Activated naive CD4-positive, alpha-beta T cell treated with anti-CD3 and anti-CD28 coated beads for 36 hours (primary cell): ENCODE data around the gene FAM168A. TPM values are rescaled to one million over a fixed set of nuclear protein-coding genes. Genes with fewer than 3 reads are reported as not detected.

Source experiments
- CTCF ChIA-PET: fragments of 350-600 bp; sonication (Branson Sonifier 250); formaldehyde crosslinking; loops from one replicate; lab custom pipeline; 2021; ENCODE audit warnings: antibody characterized with exemption; lab: Charles Lee
- DNase-seq: peaks from one replicate; pipeline ENCODE4 v3.0.0-alpha.2; 2020
- H3K27ac Mint-ChIP-seq: one replicate; pipeline ENCODE4 v1.8.0; 2021; ENCODE audit warnings: mild to moderate bottlenecking, mixed read lengths
- H3K27me3 Mint-ChIP-seq: one replicate; pipeline ENCODE4 v1.8.0; 2021; ENCODE audit warnings: low read depth, mixed read lengths
- H3K36me3 Mint-ChIP-seq: one replicate; pipeline ENCODE4 v1.8.0; 2021; ENCODE audit warnings: low read depth, mixed read lengths
- H3K4me1 Mint-ChIP-seq: one replicate; pipeline ENCODE4 v1.8.0; 2021; ENCODE audit warnings: low read depth, mixed read lengths
- H3K4me3 Mint-ChIP-seq: one replicate; pipeline ENCODE4 v1.8.0; 2021; ENCODE audit warnings: mild to moderate bottlenecking, moderate library complexity, mixed read lengths
- H3K9me3 Mint-ChIP-seq: one replicate; pipeline ENCODE4 v1.8.0; 2021; ENCODE audit warnings: mixed read lengths
- intact Hi-C: fragments of 100-400 bp; cut with micrococcal nuclease; formaldehyde crosslinking; loops from one replicate; pipeline ENCODE4 v1.15.1; 2023
- total RNA-seq, 2 experiments: library from RNA; stranded (reverse); gene quantifications; one replicate each; pipeline ENCODE4 v1.2.3, GENCODE V29; 2021

The FAM168A gene
- total RNA-seq, 2 experiments from 2014 or later: 11.9 to 13.0 TPM

DNA sequence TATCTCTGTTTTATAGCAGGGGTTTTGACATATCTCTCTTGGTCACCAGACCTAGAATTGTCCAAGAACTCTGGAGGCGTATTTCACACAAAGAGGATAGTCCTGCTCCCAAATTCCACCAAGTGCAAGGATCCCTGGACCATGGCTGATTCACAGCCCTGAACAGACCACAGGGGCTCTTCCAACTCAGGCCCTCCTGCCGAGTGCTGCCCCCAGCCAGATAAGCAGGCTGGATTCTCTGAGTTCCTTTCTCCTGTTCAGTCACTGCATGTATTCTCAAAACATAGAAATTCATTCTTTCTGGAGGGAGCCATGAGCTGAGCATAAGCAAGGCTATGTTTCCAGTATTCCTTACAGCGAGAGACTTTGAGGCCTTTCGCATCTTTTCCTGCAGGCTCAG, 35.1 kb upstream of the FAM168A start:
- Mint-ChIP-seq H3K9me3 (peaks cover 4% of the 10 kb centered on the region), H3K36me3 (no peaks in the 10 kb centered on the region), H3K27me3 (no peaks in the 10 kb centered on the region), H3K27ac (no peak overlapping the region), H3K4me1 (peaks cover 7% of the 10 kb centered on the region), H3K4me3 (no peak overlapping the region)
- CTCF ChIA-PET: interaction anchor here (1.6 kb wide), 2 partner anchors 28 to 30 kb away, joined by 4 to 6 read pairs; no protein-coding TSS in a partner anchor
- intact Hi-C loops: no loop called here
- no peak for DNase-seq

DNA sequence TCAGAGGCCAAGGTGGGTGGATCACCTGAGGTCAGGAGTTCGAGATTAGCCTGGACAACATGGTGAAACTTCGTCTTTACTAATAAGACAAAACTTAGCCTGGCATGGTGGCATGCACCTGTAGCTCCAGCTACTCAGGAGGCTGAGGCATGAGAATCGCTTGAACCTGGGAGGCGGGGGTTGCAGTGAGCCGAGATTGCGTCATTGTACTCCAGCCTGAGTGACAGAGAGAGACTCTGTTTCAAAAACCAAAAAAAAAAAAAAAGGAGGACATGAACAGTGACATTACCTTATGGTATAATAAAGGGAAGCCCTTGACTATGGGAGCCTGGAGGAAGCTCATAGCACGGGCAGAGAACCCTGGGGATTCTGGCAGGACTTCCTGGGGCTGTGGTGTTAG, 32.0 kb upstream of the FAM168A start:
- no peak overlapping the region for H3K27ac Mint-ChIP-seq

GRCh38 chr11:73625696-73626318, 27.9 kb upstream of the FAM168A start:
- intact Hi-C loops: loop anchor here (1.0 kb wide), 2 partner anchors 35 to 305 kb away; no protein-coding TSS in a partner anchor
- DNase-seq: peak; percentile 82
- Mint-ChIP-seq H3K4me1 (peaks cover 2% of the 10 kb centered on the region), H3K27ac (no peak overlapping the region), H3K36me3 (no peaks in the 10 kb centered on the region), H3K27me3 (peaks cover 16% of the 10 kb centered on the region), H3K9me3 (no peaks in the 10 kb centered on the region), H3K4me3 (no peak overlapping the region)
- CTCF ChIA-PET: interaction anchor here (0.5 to 9.2 kb wide), 44 partner anchors 9 to 305 kb away, joined by 3 to 220 read pairs (median 4); partner anchors contain the start of gene PLEKHB1

More for the DNA sequence above, 32.0 kb upstream of the FAM168A start:
- no peak overlapping the region for H3K4me3 Mint-ChIP-seq
- intact Hi-C loops: no loop called here
- CTCF ChIA-PET: interaction anchor here (0.6 to 9.2 kb wide), 4 partner anchors 31 to 279 kb away, joined by 3 to 220 read pairs (median 4); no protein-coding TSS in a partner anchor
- no peak for DNase-seq
- peaks cover 4% of the 10 kb centered on the region for H3K9me3 Mint-ChIP-seq
- H3K27me3 Mint-ChIP-seq: no peaks in the 10 kb centered on the region
- no peaks in the 10 kb centered on the region for H3K36me3 Mint-ChIP-seq
- peaks cover 10% of the 10 kb centered on the region for H3K4me1 Mint-ChIP-seq

DNA sequence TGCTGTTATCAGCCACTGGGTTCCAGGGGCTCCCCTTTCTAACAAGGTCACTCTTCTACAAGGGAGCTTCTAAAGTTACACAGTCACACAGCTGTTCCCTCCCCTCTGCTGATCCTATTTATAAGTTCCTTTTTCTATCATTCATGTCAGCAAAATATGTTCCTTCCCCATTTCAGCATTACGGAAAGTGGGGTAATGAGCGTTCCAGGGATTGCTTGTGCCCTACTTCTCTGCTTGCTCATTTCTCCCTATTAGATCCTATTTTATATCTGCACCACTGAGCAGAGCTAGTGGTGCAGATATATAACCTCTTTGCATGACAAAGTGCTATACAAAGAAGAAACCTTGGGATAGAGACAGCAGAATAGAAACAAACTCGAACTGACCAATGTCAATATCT, 25.8 kb upstream of the FAM168A start:
- no peaks in the 10 kb centered on the region for H3K36me3 Mint-ChIP-seq
- intact Hi-C loops: no loop called here
- H3K4me1 Mint-ChIP-seq: peaks cover 2% of the 10 kb centered on the region
- no peak for DNase-seq
- CTCF ChIA-PET: interaction anchor here (0.6 to 9.2 kb wide), 5 partner anchors 13 to 78 kb away, joined by 3 to 220 read pairs (median 3); no protein-coding TSS in a partner anchor
- peaks cover 16% of the 10 kb centered on the region for H3K27me3 Mint-ChIP-seq
- no peak overlapping the region for H3K4me3 Mint-ChIP-seq
- H3K27ac Mint-ChIP-seq: no peak overlapping the region
- no peaks in the 10 kb centered on the region for H3K9me3 Mint-ChIP-seq

- Mint-ChIP-seq H3K4me1 (peaks cover 2% of the 10 kb centered on the region), H3K9me3 (no peaks in the 10 kb centered on the region), H3K36me3 (no peaks in the 10 kb centered on the region), H3K4me3 (no peak overlapping the region), H3K27me3 (peaks cover 16% of the 10 kb centered on the region), H3K27ac (no peak overlapping the region)
- intact Hi-C loops: no loop called here
- CTCF ChIA-PET: interaction anchor here (1.0 to 9.2 kb wide), 2 partner anchors 14 to 37 kb away, joined by 3 to 220 read pairs; no protein-coding TSS in a partner anchor
- DNase-seq: no peak
These were observed 25.1 kb upstream of the FAM168A start for GRCh38 chr11:73622926-73623593.

- Mint-ChIP-seq H3K4me3 (no peak overlapping the region), H3K27ac (no peak overlapping the region), H3K4me1 (no peaks in the 10 kb centered on the region), H3K27me3 (no peaks in the 10 kb centered on the region), H3K9me3 (no peaks in the 10 kb centered on the region), H3K36me3 (no peaks in the 10 kb centered on the region)
- intact Hi-C loops: no loop called here
- no peak for DNase-seq
- CTCF ChIA-PET: no interaction called here
These were observed 16.7 kb upstream of the FAM168A start for GRCh38 chr11:73614591-73614990.

GRCh38 chr11:73612601-73613140, 14.8 kb upstream of the FAM168A start:
- no peaks in the 10 kb centered on the region for H3K9me3 Mint-ChIP-seq
- CTCF ChIA-PET: interaction anchor here (0.8 to 1.5 kb wide), 2 partner anchors 9 to 13 kb away, joined by 3 to 7 read pairs; no protein-coding TSS in a partner anchor
- H3K4me3 Mint-ChIP-seq: no peak overlapping the region
- no peaks in the 10 kb centered on the region for H3K36me3 Mint-ChIP-seq
- H3K4me1 Mint-ChIP-seq: no peaks in the 10 kb centered on the region
- DNase-seq: no peak
- intact Hi-C loops: no loop called here
- no peaks in the 10 kb centered on the region for H3K27me3 Mint-ChIP-seq
- H3K27ac Mint-ChIP-seq: no peak overlapping the region

DNA sequence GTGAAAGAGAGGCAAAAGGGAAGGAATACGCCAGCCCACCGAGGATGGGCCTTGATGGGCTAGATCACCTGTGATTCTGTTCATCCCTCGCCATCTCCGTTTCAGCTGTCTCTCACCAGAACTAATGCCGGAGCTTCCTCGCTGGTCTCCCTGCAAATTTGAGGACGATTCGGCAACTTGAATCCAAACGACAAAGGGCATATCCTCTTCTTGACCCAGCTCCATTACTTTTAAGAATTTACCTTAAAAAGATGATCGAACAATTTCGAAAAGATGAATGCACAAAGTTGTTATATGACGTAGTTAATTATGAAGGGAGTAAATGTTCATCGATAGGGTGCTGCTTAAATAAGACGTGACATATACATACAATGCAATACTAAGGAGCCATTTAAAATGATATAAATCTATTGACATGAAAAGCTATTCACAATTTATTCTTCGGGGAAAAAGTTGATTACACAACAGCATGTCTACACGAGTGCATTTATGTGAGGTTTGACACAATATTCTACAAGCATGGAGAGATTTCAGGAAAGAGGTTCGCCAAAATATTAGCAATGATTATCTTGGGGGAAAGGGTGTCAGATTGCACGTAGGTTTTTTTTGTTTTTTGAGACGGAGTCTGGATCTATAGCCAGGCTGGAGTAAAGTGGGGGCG, 937 bp upstream of the FAM168A start:
- DNase-seq: no peak
- CTCF ChIA-PET: interaction anchor here (0.6 to 1.3 kb wide), 6 partner anchors 10 to 153 kb away, joined by 3 to 5 read pairs (median 3); no protein-coding TSS in a partner anchor
- H3K4me3 Mint-ChIP-seq: peak overlapping the region; percentile 90
- peaks cover 30% of the 10 kb centered on the region for H3K4me1 Mint-ChIP-seq
- peak overlapping the region; percentile 84 for H3K27ac Mint-ChIP-seq
- no peaks in the 10 kb centered on the region for H3K9me3 Mint-ChIP-seq
- intact Hi-C loops: loop anchor here (1.0 to 10.0 kb wide), 11 partner anchors 22 to 572 kb away; partner anchors contain the start of genes C2CD3, COA4, PAAF1 and PPME1
- H3K27me3 Mint-ChIP-seq: no peaks in the 10 kb centered on the region
- H3K36me3 Mint-ChIP-seq: no peaks in the 10 kb centered on the region

DNA sequence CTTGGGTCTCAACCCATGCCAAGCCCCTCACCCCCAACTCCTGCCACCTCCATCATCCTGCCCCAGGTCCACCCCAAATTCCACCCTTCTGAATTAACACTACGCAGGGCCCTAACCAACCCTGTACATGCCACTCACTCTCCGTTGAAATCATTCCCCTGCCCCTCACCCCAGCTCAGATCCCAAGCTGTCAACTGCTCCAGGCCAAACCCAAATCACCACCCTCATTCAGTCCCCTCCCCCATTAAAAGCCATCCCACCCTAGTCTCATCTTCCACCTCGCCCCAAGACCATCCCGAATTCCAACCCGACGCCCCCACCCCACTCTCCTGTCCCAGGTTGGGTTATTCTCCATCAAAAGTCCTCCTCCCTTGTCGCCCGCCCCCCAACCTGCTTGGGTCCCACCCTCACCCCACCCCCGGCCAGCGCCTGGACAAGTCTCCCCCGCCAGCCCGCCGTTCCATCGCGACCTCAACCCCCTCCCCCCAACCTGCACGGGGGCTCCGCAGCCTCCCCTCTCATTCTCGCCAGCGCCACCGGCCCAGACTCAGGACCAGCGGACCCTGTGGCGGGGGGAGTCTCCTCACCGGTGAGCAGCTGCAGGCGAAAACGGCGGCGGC, 466 bp downstream of the FAM168A start:
- intact Hi-C loops: loop anchor here (10.0 kb wide), 1 partner anchor 183 kb away; no protein-coding TSS in a partner anchor
- CTCF ChIA-PET: no interaction called here

DNA sequence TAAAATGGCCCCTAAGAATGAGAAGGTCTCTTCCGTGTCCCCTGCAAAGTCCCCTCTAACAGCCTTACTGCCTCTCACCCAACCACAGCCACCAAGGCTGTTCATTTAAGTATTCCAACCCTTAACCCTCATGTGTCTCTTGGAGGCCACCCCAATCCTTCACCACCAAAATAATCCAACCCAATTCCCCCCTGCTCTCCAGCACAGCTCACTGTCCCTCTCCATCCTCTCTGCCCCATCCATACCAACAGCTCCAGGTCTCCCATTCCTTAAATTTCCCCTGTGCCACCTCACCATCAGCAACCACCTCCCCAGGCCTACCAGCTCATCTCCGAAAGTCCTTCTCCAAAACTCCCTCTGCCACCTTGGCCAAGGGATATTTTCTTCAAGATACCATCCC, 1.4 kb downstream of the FAM168A start:
- no peak for DNase-seq
- CTCF ChIA-PET: no interaction called here
- Mint-ChIP-seq H3K4me1 (peaks cover 34% of the 10 kb centered on the region), H3K4me3 (peak overlapping the region; percentile 90), H3K27me3 (no peaks in the 10 kb centered on the region), H3K36me3 (no peaks in the 10 kb centered on the region), H3K27ac (no peak overlapping the region), H3K9me3 (no peaks in the 10 kb centered on the region)
- intact Hi-C loops: loop anchor here (10.0 kb wide), 1 partner anchor 182 kb away; no protein-coding TSS in a partner anchor

More for the DNA sequence above, 466 bp downstream of the FAM168A start:
- H3K36me3 Mint-ChIP-seq: no peaks in the 10 kb centered on the region
- H3K27me3 Mint-ChIP-seq: no peaks in the 10 kb centered on the region
- H3K27ac Mint-ChIP-seq: peak overlapping the region; percentile 84
- peaks cover 32% of the 10 kb centered on the region for H3K4me1 Mint-ChIP-seq
- no peak for DNase-seq
- no peaks in the 10 kb centered on the region for H3K9me3 Mint-ChIP-seq
- H3K4me3 Mint-ChIP-seq: peak overlapping the region; percentile 90

DNA sequence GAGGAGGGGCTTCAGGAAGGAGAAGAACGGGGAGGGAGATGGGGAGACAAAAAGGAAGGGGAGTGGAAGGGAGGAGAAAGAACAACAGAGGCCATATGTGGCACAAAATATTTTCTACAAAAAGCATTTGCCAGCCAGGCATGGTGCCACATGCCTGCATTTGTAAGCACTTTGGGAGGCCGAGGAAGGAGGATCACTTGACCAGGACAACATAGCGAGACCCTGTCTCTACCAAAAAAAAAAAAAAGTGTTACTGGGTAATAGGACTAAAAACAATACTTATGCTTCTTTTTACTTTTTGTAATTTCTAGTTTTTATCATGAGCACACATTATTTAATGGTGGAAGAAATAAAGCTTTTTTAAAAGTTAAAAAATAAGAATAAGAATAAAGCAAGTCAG, 5.3 kb downstream of the FAM168A start:
- Mint-ChIP-seq H3K4me1 (peaks cover 29% of the 10 kb centered on the region), H3K9me3 (no peaks in the 10 kb centered on the region), H3K4me3 (no peak overlapping the region), H3K36me3 (peaks cover 1% of the 10 kb centered on the region), H3K27ac (no peak overlapping the region), H3K27me3 (no peaks in the 10 kb centered on the region)
- CTCF ChIA-PET: interaction anchor here (0.6 kb wide), 1 partner anchor 870 kb away, joined by 3 read pairs; no protein-coding TSS in a partner anchor
- no peak for DNase-seq
- intact Hi-C loops: loop anchor here (10.0 kb wide), 1 partner anchor 178 kb away; no protein-coding TSS in a partner anchor
